HG03378 (cell line): ENCODE data around the gene PLEKHJ1.
A peak's percentile ranks its signal among the peaks of the same experiment; 100 is the strongest.
"Not testable (repeated sequence)": the region's sequence is repeated elsewhere in the genome, so short reads cannot be mapped to it uniquely, and the experiment has no call there.

Source experiments
- ATAC-seq: cut with Tn5 transposase; IDR thresholded peaks from one replicate; pipeline ENCODE4 v1.9.1; 2021; ENCODE audit warnings: mild to moderate bottlenecking, moderate library complexity; ENCODE audit not compliant: unreplicated experiment

The PLEKHJ1 gene

GRCh38 chr19:2236314-2237050 is at the start of gene PLEKHJ1, which contains the start of gene SF3A2:
Gene PLEKHJ1, minus strand, starts transcription at chr19:2236329. Its CDS starts 81 bp downstream, at chr19:2236248.
Gene SF3A2, plus strand, starts transcription at chr19:2236824. Its CDS starts 6,595 bp downstream, at chr19:2243419.
- ATAC-seq, result peak; percentile 71

GRCh38 chr19:2283835-2284507 is 47.8 kb upstream of the PLEKHJ1 start:
- ATAC-seq, result no peak

GRCh38 chr19:2282862-2283237 is 46.7 kb upstream of the PLEKHJ1 start:
- ATAC-seq, result no peak

GRCh38 chr19:2282062-2282861 is 46.1 kb upstream of the PLEKHJ1 start, which contains the start of gene PEAK3:
Gene PEAK3, minus strand, starts transcription at chr19:2282175. Its CDS starts 1,244 bp downstream, at chr19:2280931.
- no peak for ATAC-seq

- ATAC-seq, result not testable (repeated sequence)
Measured at GRCh38 chr19:2281265-2282061, 45.3 kb upstream of the PLEKHJ1 start.

- no peak for ATAC-seq
Measured at GRCh38 chr19:2280633-2281264, 44.6 kb upstream of the PLEKHJ1 start.

- no peak for ATAC-seq
Measured at GRCh38 chr19:2278459-2279158, 42.5 kb upstream of the PLEKHJ1 start.

- ATAC-seq, result no peak
Measured at GRCh38 chr19:2277138-2277537, 41.0 kb upstream of the PLEKHJ1 start.

- ATAC-seq, result no peak
Measured at GRCh38 chr19:2276429-2276986, 40.4 kb upstream of the PLEKHJ1 start.

GRCh38 chr19:2275588-2276428 is 39.7 kb upstream of the PLEKHJ1 start:
- no peak for ATAC-seq

- no peak for ATAC-seq
Measured at GRCh38 chr19:2274931-2275535, 38.9 kb upstream of the PLEKHJ1 start.

- no peak for ATAC-seq
Measured at GRCh38 chr19:2274185-2274711, 38.1 kb upstream of the PLEKHJ1 start.

GRCh38 chr19:2273356-2274184 is 37.4 kb upstream of the PLEKHJ1 start:
- ATAC-seq, result no peak

- no peak for ATAC-seq
Measured at GRCh38 chr19:2271234-2272103, 35.3 kb upstream of the PLEKHJ1 start.

GRCh38 chr19:2270423-2271233 is 34.5 kb upstream of the PLEKHJ1 start:
- no peak for ATAC-seq
